Upper lobe of right lung (tissue), 1 donor: ENCODE measurements around the gene ZFP64. TPM values are rescaled to one million over a fixed set of nuclear protein-coding genes. Genes with fewer than 3 reads are reported as not detected.
"Not testable (repeated sequence)": the region's sequence is repeated elsewhere in the genome, so short reads cannot be mapped to it uniquely, and the experiment has no call there.

ENCODE experiments used
- ATAC-seq: fragments of 200-7000 bp; cut with Tn5 transposase; one replicate; pipeline ENCODE4 v1.9.1; 2020; ENCODE audit warnings: mild to moderate bottlenecking, moderate library complexity
- DNase-seq: peaks from one replicate; pipeline ENCODE4 v3.0.0-alpha.2; 2020
- H3K27ac ChIP-seq: fragments of 200-600 bp; one replicate; pipeline ENCODE4 v1.8.0; 2022
- H3K27me3 ChIP-seq: fragments of 200-600 bp; one replicate; pipeline ENCODE4 v1.8.0; 2022; ENCODE audit warnings: mild to moderate bottlenecking
- H3K36me3 ChIP-seq: fragments of 200-600 bp; one replicate; pipeline ENCODE4 v1.8.0; 2022
- H3K4me1 ChIP-seq: fragments of 200-600 bp; one replicate; pipeline ENCODE4 v1.8.0; 2022
- H3K4me3 ChIP-seq: fragments of 200-600 bp; one replicate; pipeline ENCODE4 v1.8.0; 2022; ENCODE audit warnings: mild to moderate bottlenecking
- H3K9me3 ChIP-seq: fragments of 200-600 bp; one replicate; pipeline ENCODE4 v1.8.0; 2022
- CTCF ChIP-seq: fragments of 200-600 bp; IDR thresholded peaks from one replicate; pipeline ENCODE4 v1.8.0; 2022; ENCODE audit warnings: antibody characterized with exemption
- intact Hi-C: fragments of 100-400 bp; cut with DNase I; formaldehyde crosslinking; loops from one replicate; pipeline ENCODE4 v1.11.0; 2022
- total RNA-seq: library from RNA; stranded (reverse); fragmentation: NEBNext Ultra II Directional; extraction: Animal tissue kit (Norgen Biotek cat#: 25700); gene quantifications from one replicate; pipeline ENCODE4 v1.2.1, GENCODE V29; 2021
- donor health status: DM: no; HTN: yes; CAD: no; lungs with severe emphysema.

The ZFP64 gene
- total RNA-seq, 1 donor from 2014 or later = 10.4 TPM

GRCh38 chr20:52234302-52235045 lies 42.9 kb upstream of the ZFP64 start:
- no peak for DNase-seq
- TF ChIP-seq CTCF = no peak

DNA sequence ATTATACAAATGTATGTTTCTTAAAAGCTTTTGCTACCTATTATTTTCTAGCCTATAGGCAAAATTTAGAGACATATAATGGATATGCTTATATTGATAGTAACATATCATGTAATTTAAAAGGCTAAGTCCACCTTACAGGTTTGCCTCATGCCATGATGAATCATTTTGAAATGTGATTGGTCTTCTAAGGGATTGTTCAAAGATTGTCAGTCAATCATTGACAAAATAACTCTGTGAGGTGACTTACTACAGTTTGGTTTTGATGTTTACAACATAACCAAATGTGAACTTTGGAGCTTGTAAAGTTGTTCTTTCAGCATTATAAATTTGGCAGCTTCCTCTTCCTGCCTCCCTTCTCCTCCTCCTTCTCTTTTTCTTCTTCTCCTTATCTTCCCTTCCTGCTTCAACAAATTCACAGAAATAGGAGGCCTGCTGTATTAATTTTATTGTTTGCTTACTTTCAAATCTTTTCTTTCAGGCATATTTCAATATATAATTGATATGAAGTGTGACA lies 39.7 kb upstream of the ZFP64 start:
- Histone ChIP-seq H3K36me3 (no peaks in the 10 kb centered on the region), H3K27ac (no peak overlapping the region), H3K4me1 (no peaks in the 10 kb centered on the region), H3K4me3 (no peak overlapping the region), H3K27me3 (peaks cover 21% of the 10 kb centered on the region), H3K9me3 (no peaks in the 10 kb centered on the region)
- intact Hi-C loops = no loop called here
- DNase-seq (no peak), ATAC-seq (no peak)
- TF ChIP-seq CTCF = no peak

More at GRCh38 chr20:52234302-52235045, 42.9 kb upstream of the ZFP64 start:
- no peaks in the 10 kb centered on the region for H3K4me1 ChIP-seq
- no peaks in the 10 kb centered on the region for H3K27me3 ChIP-seq
- intact Hi-C loops = no loop called here
- H3K4me3 ChIP-seq = no peak overlapping the region
- H3K9me3 ChIP-seq = no peaks in the 10 kb centered on the region
- no peak overlapping the region for H3K27ac ChIP-seq
- no peaks in the 10 kb centered on the region for H3K36me3 ChIP-seq
- no peak for ATAC-seq

- ATAC-seq (no peak), DNase-seq (no peak)
- Histone ChIP-seq H3K27me3 (peaks cover 21% of the 10 kb centered on the region), H3K27ac (no peak overlapping the region), H3K36me3 (no peaks in the 10 kb centered on the region), H3K4me3 (no peak overlapping the region), H3K9me3 (no peaks in the 10 kb centered on the region), H3K4me1 (no peaks in the 10 kb centered on the region)
- TF ChIP-seq CTCF = no peak
- intact Hi-C loops = no loop called here
These were observed 38.8 kb upstream of the ZFP64 start for GRCh38 chr20:52230409-52230808.

DNA sequence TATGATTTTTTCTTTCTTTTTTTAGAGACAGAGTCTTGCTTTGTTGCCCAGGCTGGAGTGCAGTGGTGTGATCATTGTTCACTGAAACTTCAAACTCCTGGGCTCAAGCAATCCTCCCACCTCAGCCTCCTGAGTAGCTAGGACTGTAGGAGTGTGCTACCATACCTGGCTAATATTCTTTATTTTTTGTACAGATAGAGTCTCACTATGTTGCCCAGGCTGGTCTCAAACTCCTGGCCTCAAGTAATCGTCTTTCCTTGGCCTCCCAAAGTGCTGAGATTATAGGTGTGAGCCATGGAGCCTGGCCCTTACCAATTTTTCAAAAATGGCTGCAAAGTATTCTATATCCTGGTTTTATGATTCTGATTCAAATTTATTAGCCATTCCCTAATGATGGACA lies 37.8 kb upstream of the ZFP64 start:
- H3K9me3 ChIP-seq, H3K27ac ChIP-seq, H3K4me3 ChIP-seq, DNase-seq, intact Hi-C loops, H3K4me1 ChIP-seq, ATAC-seq, H3K36me3 ChIP-seq: not testable (repeated sequence)
- peaks cover 21% of the 10 kb centered on the region for H3K27me3 ChIP-seq

DNA sequence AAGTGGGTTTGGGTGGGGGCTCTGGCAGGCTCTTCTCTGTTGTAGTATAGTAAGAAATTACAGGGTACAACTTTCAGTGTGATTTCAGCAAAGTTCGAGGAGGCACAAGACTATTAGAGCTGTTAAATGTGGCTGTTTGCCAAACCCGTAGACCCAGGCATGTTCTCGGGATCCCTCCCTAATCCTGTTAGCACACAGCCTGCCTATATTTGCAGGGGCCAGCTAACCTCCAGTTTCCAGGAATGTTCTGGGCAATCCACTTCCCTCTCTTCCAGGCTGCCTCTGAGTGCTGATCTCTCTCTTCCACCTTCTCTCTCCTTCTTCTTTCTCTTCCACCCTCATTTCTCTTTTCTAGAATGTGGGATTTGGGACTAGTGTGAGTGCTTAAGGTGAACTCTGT lies 34.8 kb upstream of the ZFP64 start:
- Histone ChIP-seq H3K27me3 (peaks cover 21% of the 10 kb centered on the region), H3K4me1 (no peaks in the 10 kb centered on the region), H3K36me3 (no peaks in the 10 kb centered on the region), H3K27ac (no peak overlapping the region), H3K9me3 (no peaks in the 10 kb centered on the region), H3K4me3 (no peak overlapping the region)
- no peak for ATAC-seq
- intact Hi-C loops = no loop called here
- no peak for TF ChIP-seq CTCF
- no peak for DNase-seq

DNA sequence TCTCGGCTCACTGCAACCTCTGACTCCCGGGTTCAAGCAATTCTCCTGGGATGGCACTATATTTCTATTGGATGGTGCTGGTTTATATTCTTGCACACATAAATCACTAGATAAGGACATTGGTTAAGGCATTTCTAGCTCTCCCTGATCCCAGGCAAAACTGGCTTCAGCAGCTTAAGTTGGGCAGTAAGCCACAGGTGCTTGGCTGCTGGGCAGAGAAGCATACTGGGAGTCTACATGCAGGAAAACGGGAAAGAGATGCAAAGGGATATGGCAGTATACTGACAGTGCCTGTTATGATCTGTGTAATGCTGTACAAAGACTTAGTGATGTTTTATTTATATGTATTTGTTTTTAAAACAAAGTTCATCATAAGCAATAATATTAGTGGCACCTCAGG lies 33.3 kb upstream of the ZFP64 start:
- ATAC-seq (no peak), DNase-seq (no peak)
- Histone ChIP-seq H3K27me3 (peaks cover 21% of the 10 kb centered on the region), H3K9me3 (no peaks in the 10 kb centered on the region), H3K4me3 (no peak overlapping the region), H3K36me3 (no peaks in the 10 kb centered on the region), H3K27ac (no peak overlapping the region), H3K4me1 (no peaks in the 10 kb centered on the region)
- no peak for TF ChIP-seq CTCF
- intact Hi-C loops = no loop called here

- H3K27ac ChIP-seq, ATAC-seq, H3K36me3 ChIP-seq, H3K27me3 ChIP-seq, DNase-seq, H3K4me3 ChIP-seq, H3K9me3 ChIP-seq, intact Hi-C loops, H3K4me1 ChIP-seq: not testable (repeated sequence)
These were observed 29.8 kb upstream of the ZFP64 start for GRCh38 chr20:52221362-52221761.

- H3K27ac ChIP-seq, H3K4me3 ChIP-seq, DNase-seq, H3K9me3 ChIP-seq, H3K36me3 ChIP-seq, intact Hi-C loops, H3K4me1 ChIP-seq, H3K27me3 ChIP-seq, ATAC-seq: not testable (repeated sequence)
These were observed 29.3 kb upstream of the ZFP64 start for GRCh38 chr20:52220891-52221290.
